H1 (cell line): ENCODE results near the gene NEK11.

Experiments used
- ATF3 ChIP-seq: IDR thresholded peaks from 2 replicates; pipeline ENCODE4 v1.6.1; 2011; ENCODE audit warnings: low read depth, mild to moderate bottlenecking, low read length; ENCODE audit not compliant: insufficient read depth
- CTCF ChIP-seq, 3 experiments: IDR thresholded peaks; 1 replicate in 2 of 3; 2 replicates in 1 of 3; pipeline versions ENCODE4 v1.5.1 to v1.6.1; 2011; ENCODE audit warnings: low read length in 3 of 3, mild to moderate bottlenecking in 3 of 3, inconsistent platforms in 2 of 3, low read depth in 1 of 3, moderate library complexity in 1 of 3; ENCODE audit not compliant: insufficient read depth in 1 of 3; ENCODE audit errors: control extremely low read depth in 1 of 3
- KDM5A ChIP-seq: fragments of 200-600 bp; IDR thresholded peaks from 2 replicates; pipeline ENCODE4 v1.7.1; 2012; ENCODE audit warnings: mild to moderate bottlenecking, low read length, inconsistent platforms, mixed read lengths
- SP4 ChIP-seq: IDR thresholded peaks from 2 replicates; pipeline ENCODE4 v1.6.1; 2012; ENCODE audit warnings: low read length, inconsistent platforms
- SUZ12 ChIP-seq: fragments of 200-600 bp; sonication (generic); IDR thresholded peaks from 2 replicates; pipeline ENCODE4 v1.6.1; 2012; ENCODE audit warnings: mild to moderate bottlenecking, inconsistent platforms, low read length, moderate library complexity, mixed read lengths

- TF ChIP-seq KDM5A (no peak), CTCF (IDR thresholded peaks at IDR 0.05; ENCODE audit: control extremely low read depth in 1 of 3, insufficient read depth in 1 of 3, low read depth in 1 of 3, low read length in 3 of 3) (no peak; a peak in 1 of 4 replicates), ATF3 (no peak), SP4 (no peak), SUZ12 (no peak)
These were observed 131.8 kb downstream of the NEK11 start for GRCh38 chr3:131158434-131158833.
